HuH-7 (cell line): ENCODE data around the gene PCCA.
"Not testable (repeated sequence)": the region's sequence is repeated elsewhere in the genome, so short reads cannot be mapped to it uniquely, and the experiment has no call there.

ENCODE experiments used
- DNase-seq: peaks from one replicate; pipeline ENCODE4 v3.0.0; 2011; ENCODE audit warnings: low spot score

Gene PCCA

DNA sequence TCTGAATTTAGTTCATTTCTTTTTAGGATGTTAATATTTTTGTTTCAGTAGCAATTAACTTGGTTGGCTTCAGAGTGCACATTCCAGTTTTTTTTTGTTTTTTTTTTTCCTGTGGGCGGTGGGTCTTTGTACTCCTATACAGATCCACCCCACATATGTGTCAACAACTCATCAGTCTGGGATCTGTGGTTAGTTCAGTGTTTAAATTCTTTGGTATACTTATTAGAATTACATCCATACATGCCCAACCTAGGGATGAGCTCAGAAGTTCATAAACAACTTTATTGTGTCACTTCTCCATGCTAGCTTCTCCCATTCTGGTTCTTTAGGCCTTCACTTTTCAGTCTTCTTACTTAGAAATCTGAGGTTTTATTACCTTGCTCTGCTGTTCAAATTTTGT lies 50.9 kb downstream of the PCCA start:
- no peak for DNase-seq

DNA sequence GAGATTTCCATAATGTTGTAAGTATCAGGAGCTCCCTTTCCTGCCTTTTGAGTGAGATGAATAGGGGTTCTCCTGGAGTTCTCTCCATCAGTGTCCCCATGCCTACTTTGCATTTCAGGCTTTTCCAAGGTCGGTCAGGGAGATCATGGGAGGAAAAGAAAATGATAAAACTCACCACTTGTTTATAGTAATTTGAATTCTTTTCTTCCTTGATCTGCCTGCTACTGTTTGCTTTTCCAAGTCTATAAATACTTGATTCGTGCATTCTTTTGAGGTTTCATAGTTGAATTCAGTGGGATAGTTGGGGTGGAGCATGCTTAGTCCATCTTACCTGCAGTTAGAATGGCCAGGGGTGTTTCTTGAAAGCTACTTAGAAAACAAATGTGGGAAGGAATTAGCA lies 51.5 kb downstream of the PCCA start:
- DNase-seq: no peak

DNA sequence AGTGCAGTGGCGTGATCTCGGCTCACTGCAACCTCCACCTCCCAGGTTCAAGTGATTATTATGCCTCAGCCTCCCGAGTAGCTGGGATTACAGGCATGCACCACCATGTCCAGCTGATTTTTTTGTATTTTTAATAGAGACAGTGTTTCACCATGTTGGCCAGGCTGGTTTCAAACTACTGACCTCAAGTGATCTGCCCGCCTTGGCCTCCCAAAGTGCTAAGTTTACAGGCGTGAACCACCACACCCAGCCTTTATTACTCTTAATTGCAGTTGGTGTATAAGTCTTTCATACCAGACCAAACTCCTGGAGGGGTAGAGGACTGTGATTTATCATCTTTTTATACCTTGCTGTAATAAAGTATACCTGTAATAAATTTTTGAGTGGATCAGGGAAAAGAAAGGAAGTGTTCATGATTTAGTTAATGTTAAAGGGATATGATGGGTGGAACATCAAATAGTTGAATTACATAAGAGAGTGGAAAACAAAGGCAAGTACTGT lies 52.6 kb downstream of the PCCA start:
- DNase-seq: not testable (repeated sequence)

DNA sequence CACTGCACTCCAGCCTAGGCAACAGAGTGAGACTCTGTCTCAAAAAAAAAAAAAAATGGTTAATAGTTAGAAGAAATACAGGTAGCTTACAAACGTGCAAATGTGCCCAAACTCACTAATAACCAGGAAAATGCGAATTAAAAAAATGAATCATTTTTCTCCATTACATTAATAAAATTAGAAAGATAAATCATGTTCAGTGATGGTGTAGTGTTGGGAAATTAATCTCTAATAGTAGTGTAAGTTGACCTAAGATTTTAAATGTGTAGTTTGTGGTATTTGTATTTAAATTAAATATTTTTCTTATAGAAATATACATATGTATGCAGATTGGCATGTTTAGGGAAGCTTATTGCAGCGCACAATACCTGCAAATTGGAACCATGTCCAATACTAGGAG lies 57.6 kb downstream of the PCCA start:
- no peak for DNase-seq

DNA sequence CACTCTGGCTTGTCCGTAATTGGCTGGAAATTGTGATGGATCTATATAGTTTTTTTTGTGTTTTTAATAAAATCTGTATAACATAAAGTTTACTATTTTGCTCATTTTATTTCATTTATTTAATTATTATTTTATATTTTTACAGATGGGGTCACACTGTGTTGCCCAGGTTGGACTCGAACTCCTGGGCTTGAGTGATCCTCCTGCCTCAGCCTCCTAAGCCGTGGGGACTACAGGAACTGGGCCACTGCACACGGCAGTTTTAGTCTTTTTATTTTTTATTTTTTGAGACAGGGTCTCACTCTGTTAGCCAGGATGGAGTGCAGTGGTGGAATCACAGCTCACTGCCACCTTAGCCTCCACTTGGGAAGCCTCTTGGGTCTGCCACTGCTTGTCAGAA lies 58.9 kb downstream of the PCCA start:
- DNase-seq: no peak

DNA sequence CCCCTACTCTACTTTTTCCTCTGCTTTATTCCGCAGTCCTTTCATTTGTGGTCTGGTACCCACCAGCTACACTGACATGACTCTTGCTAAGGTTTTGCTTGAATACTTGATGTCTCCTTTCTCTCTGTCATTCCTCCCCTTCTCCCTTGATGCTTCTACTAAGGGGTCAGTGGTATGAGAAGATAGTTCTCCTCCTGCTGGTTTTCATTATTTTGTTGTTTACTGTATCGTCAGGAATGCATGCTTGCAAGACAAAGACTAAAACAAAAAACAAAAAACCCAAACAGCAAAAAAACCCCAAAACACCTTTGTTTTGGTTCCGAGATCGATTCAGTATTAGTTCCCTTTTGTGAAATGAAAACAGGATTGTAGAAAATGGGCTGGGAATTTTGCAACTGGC lies 59.5 kb downstream of the PCCA start:
- DNase-seq: no peak

DNA sequence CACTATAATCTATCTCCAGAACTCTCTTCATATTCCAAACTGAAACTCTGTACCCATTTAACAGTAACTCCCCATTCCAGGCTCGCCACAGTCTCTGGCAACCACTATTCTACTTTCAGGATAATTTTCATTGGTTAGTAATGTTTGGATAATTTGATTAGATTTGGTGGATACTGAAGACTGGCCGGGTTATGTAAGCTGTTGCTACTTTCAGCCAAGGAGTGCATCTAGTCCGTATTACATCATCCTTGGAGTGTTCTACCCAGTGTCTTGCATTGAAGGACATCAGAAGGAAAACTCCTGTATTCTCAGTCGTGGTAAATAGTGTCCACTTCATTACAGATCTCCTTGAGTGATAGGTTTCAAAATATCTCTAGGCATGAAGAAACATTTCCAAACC lies 60.5 kb downstream of the PCCA start:
- no peak for DNase-seq

DNA sequence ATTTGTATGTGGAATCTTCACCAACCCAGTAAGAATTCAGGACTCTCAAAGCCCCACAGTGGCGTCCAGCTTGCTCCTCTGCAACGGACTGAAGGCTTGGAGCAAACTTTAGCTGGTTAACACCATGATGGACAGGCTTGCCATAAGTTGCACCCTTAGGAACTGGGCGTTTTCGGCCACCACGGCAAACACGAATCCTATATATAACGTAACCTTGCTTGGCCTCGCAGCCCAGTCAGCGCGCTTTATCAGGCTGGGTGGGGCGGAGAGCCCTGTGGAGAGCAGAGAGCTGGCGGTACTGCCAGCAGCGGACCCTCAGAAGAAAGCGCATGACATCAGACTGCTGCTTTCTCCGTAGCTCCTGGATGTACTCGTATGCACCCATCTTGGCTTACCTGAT lies 61.8 kb downstream of the PCCA start:
- DNase-seq: not testable (repeated sequence)

DNA sequence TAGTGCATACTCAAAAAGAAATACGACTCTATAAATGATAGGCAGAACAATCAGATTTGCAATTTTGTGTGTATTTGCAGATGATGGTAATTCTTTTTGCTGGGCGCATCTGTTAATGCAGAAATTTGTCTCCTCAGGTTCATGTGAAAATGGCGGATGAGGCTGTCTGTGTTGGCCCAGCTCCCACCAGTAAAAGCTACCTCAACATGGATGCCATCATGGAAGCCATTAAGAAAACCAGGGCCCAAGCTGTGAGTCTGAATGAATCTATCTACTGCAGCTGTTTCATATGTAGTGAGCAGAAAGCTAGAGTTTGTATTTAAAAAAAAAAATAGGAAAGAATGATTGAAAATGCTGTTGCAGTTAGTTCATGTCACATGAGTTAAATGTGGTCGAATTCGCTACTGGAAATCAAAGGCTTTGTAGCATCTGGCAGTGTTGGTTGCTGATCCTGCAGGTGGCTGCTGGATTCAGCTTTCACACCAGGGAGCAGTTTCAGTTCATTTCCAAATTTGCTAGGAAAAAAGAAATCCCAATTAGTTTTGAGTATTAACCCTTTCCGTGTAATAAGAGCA lies 66.0 kb downstream of the PCCA start:
- DNase-seq: no peak

DNA sequence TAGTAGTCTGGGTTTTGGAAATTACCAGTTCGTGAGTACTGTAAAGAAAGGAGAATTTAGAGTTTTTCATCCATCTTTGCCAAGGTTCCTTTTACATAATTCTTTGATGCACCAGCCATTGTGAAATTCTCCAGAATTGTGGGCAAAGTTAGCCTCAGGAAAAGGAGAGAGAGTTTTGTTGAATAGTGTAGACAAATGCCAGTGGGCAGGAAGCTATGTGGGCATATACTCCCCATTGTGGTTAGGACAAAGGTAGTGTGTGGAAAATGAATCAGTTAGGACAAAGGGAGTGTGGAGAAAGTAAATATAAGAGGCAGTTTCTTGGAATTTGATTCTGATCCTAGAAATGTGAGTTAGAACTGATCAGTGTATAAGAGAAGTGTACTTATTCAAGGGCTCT lies 67.9 kb downstream of the PCCA start:
- DNase-seq: no peak

DNA sequence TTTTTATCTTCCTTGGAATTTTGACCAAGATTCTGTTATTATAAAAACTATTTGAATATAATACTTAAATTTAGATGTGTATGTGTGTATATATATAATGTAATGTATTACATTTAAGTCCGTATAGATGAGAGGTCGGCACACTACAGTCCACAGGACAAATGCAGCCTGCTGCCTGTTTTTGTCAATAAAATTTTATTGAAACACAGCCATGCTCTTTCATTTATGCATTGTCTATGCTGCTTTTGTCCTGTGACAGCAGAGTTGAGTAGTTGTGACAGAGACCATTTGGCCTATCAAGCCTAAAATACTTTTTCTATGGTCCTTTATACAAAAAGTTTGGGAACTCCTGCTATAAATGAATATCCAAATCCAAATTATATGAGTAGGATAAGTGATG lies 69.7 kb downstream of the PCCA start:
- no peak for DNase-seq

DNA sequence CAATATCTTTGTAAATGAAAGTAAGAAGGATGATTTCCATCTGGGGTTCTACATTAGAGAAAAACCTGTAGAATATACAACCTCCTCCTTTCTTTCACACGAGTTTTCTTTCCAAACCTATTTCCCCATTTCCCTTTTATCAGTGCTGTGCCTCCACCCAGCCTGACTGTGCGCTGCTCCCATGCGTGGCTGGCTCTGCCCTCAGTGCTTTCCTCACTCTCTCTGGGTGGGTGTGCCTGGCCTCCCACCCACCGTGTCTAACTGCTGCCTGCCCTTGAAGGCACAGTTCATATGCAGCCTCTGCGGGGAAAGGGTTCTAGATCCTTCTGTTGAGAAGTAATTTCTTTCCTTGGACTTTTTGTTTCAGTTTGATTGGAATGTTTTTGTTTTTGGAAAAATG lies 70.7 kb downstream of the PCCA start:
- no peak for DNase-seq

DNA sequence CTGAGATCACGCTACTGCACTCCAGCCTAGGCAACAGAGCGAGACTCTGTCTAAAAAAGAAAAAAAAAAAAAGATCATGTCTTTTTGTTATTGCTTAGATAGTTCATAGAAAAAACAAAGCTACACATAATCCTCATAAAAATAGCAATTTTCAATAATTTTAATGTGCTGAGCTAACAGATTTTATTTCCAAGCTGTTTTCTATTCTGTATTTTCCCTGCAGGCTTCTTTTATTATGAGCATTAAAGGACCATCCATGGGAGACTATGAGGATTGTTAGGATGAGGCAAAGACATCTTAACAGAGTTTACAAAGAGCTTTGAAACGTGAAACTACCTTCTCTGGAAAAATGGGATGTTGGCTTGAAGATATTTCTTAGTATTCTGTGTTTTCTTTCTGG lies 71.6 kb downstream of the PCCA start:
- no peak for DNase-seq

DNA sequence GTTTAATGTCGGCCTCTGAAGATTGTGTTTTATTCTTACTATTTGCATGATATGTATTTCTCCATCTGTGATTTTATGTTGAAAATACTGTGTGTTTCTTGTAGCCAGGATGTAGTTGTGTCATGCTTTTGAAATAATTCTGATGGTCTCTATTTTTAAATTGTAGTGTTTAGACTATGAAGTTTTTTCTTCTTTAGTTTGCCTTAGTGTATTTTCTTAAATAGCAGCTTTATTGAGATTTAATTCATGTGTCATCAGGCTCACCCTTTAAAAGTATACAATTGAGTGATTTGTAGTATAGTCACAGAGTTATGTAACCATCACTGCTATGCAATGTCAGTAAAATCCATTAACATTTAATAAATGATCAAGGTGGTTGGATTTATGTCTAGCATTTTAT lies 74.5 kb downstream of the PCCA start:
- no peak for DNase-seq

DNA sequence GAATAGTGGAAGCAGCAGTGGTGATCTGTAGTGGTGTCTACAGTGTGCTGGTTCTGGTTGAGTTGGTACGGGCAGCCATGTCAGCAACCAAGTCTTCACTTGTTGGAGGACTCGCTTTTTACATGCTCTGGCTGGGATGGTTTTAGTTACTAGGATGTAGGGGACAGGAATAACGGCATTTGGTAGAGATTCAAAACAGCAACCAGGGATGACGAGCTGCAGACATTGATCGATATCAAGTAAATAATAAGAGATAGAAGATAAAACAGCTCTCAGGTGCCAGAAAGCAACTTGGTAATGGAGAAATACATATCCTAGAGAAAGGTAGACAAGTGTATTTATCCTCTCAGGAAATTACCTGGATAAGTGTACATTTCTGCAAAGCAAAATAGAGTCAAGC lies 84.3 kb downstream of the PCCA start:
- DNase-seq: no peak

DNA sequence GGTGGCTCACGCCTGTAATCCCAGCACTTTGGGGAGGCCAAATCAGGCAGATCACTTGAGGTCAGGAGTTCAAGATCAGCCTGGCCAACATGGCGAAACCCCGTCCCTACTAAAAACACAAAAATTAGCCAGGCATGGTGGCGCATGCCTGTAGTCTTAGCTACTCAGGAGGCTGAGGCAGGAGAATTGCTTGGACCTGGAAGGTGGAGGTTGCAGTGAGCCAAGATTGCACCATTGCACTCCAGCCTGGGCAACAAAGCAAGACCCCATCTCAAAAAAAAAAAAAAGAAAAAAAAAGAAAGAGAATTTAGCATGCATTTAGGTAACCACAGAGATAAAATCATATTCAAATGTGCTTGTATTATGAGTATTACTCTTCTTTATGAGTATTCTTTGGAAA lies 85.6 kb downstream of the PCCA start:
- not testable (repeated sequence) for DNase-seq

DNA sequence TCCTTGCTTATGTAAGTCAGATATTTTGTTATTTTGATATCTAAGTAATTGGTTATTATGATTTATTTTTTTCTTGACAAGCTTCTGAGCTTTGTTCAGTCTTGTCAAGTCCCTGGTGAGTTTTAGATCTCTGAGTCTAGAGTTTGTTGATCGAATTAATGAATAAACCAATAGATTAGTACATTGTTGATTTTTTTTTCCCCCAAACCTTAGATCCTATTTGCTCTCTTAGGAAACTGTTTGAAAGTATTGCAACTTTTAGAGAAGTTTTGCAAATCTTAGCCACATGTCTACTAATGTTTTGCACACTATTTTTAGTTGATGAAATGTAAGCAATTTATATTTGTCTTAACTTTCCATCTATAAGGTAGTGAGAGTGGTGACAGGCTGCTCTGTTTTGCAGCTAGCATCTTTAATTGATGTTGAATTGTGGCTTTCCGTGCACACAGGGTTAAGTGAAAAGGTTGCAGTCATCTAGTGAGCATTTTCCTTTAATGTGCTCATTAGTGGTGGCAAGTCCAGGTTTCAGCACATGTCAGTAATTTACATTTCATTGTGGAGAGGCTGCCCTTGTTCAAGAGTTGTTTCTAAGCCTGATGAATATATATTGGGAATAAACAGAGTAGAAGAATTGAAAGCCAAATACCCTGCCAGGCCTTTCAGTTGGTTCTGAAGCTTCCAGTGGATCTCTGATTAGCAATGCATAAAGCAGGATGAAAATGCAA lies 86.3 kb downstream of the PCCA start:
- no peak for DNase-seq

DNA sequence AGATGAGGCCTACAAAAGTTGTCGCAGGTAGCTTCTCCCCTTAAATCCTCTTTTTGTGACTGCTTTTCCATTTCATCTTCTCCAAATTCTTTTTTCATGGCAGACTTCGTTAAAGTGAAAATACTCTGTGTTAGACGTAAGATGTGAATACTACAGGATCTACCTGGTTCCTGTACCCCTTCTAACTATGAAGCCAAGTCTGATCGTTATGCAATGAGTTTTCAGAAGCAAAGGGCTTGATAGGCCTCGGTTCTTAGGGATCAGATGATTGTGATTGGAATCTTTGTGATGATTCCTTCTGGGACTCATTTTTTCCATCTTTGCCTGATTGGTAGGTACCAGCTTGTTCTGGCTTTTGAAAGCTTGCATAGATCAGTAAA lies 86.9 kb downstream of the PCCA start:
- no peak for DNase-seq

DNA sequence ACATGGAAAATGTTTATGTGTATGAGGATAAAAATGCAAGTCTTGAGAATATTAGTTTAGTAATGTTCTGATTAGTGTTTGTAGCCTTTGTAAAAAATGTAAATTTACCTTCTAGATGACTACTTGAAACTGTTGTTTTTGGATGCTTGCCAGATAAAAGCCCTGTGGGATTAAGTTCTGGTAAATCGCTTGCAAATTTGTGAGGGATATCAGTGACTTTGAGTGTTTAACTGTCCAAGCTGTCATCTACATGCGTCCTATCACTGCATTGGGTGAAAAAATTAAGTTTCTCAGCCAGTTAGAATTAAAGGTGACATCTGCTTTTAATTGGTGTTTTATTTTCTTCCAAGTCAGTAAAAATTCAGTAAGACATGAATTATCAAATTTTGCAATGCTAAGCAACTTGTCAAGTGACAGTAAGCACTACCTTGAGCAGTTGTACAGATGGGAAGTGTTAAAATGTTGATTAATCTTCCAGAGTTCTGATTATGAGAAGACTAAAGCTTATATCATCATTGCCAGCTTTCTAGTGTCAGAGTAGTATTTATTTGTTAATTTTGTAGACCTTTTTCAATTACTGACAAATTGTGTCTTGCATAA lies 88.0 kb downstream of the PCCA start:
- no peak for DNase-seq

DNA sequence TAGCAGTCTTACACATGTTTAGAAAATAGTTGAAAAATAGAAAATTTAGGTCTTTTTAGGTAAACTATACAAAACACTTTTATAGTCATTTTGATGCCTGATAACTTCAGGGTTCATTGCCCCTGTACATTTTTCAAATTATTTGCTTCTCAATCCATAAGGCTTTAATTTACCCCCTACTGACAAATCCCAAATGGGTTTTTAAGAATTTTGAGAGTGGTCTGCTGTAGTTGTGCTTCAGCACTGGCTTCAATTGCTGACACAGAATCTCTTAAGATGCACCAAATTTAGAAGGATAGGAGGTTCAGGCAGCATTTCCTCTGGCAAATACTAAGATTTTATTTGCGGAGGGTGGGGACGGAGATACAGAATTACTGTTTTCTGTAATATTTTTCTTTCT lies 89.4 kb downstream of the PCCA start:
- DNase-seq: no peak

DNA sequence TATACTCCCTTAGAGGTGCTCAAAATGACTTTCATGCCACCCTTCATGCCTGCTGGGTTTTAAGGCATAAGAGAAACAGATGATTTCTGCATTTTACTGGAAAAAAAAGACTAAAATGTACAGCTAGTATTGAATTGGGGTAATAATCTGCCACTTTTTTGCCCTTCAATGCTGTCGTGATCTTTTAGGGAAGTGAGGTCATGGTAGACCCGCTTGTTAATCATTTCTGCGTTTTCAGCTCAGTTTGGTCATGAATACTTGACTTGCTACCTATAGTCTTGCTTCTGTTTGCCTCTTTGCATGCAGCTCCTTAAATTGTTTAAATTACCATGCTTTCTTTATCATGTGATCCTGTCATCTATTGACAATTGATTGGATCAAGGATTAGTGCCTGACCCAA lies 90.4 kb downstream of the PCCA start:
- DNase-seq: no peak

DNA sequence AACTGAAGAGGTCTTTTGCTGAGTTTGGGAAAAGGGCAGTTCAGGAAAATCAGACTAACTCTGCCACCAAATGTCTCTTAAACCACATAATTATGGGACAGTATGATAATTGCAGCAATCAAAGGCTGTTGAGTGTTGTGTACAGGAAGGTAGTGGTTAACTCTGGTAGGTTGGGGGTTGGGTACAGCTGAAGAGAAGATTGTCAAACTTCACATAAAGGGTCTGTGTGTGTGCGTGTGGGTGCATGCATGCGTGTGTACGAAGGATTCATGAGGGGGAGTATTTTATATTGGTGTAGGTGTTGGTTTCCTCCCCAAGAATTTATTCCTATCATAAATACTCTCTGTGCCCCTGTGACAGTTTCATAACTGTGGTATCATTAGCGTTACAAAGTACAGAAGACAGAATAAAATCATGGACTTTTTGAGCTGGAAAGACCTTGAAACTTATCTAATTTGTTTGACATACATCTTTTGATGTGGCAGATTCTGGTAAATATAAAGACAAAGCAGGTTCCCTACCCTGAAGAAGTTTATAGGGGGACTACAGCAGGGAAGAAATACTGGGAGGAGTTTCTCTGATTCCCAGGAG lies 94.1 kb downstream of the PCCA start:
- no peak for DNase-seq

DNA sequence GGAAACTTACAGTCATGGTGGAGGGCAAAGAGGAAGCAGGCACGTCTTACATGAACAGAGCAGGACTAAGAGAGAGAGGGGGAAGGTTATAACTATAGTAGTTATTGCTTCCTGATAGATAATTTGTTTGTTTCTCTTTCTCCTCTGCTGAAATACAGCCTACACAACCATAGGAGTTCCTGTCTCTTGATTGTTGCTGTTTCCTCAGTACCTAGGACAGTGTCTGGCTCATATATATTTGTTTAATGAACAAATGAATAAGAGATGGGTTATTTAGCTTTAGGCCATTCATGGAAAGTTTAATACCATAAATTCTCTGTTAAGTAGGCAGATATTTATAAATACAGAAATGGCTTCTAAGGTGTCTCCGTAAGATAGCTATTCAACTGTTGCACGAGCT lies 95.2 kb downstream of the PCCA start:
- DNase-seq: no peak
